M059J (cell line): Measurements from ENCODE around the gene DNAH2. TPM values are rescaled to one million over a fixed set of nuclear protein-coding genes. Genes with fewer than 3 reads are reported as not detected.

Experiments
- DNase-seq: peaks from one replicate; pipeline ENCODE4 v3.0.0-alpha.2; 2012; ENCODE audit warnings: low read depth
- total RNA-seq: library from RNA; depleted of rRNA; stranded (reverse); fragments of >200 nt; shearing (Covaris generic); gene quantifications from 2 replicates; pipeline ENCODE4 v1.2.3, GENCODE V29; 2014; rRNA removed

Gene DNAH2
- 0.02 TPM in 1 of 2 replicates, not detected in the other for total RNA-seq

GRCh38 chr17:7716901-7717755 is at the start of gene DNAH2:
DNAH2 (plus strand) TSS chr17:7717744; CDS start chr17:7719735, 1,991 bp downstream.
- peak; percentile 82 for DNase-seq

GRCh38 chr17:7668482-7668881 is 49.1 kb upstream of the DNAH2 start:
- DNase-seq: no peak

- DNase-seq: no peak
Observed at GRCh38 chr17:7673239-7673638, 44.3 kb upstream of the DNAH2 start.

GRCh38 chr17:7674934-7675333 is 42.6 kb upstream of the DNAH2 start:
- no peak for DNase-seq

- DNase-seq: no peak
Observed at GRCh38 chr17:7676533-7676932, 41.0 kb upstream of the DNAH2 start.

GRCh38 chr17:7677388-7678067 is 40.0 kb upstream of the DNAH2 start:
- DNase-seq: no peak

- DNase-seq: no peak
Observed at GRCh38 chr17:7684851-7685532, 32.6 kb upstream of the DNAH2 start.

- DNase-seq: peak; percentile 89
Observed at GRCh38 chr17:7685533-7686221, 31.9 kb upstream of the DNAH2 start.

- DNase-seq: peak; percentile 77
Observed at GRCh38 chr17:7686222-7687071, 31.1 kb upstream of the DNAH2 start.

- DNase-seq: peak; percentile 93
Observed at GRCh38 chr17:7687072-7687907, 30.3 kb upstream of the DNAH2 start, which contains the start of gene TP53. TP53 (minus strand) TSS chr17:7687490; CDS start chr17:7676594, 10,896 bp downstream.

GRCh38 chr17:7687908-7688807 is 29.4 kb upstream of the DNAH2 start, which contains the start of gene WRAP53:
WRAP53 (plus strand) TSS chr17:7688477; CDS start chr17:7688649, 172 bp downstream.
- peak; percentile 99 for DNase-seq

- DNase-seq: no peak
Observed at GRCh38 chr17:7688808-7689316, 28.7 kb upstream of the DNAH2 start.

- no peak for DNase-seq
Observed at GRCh38 chr17:7695586-7695985, 22.0 kb upstream of the DNAH2 start.

- DNase-seq: no peak
Observed at GRCh38 chr17:7697828-7698588, 19.5 kb upstream of the DNAH2 start.

GRCh38 chr17:7700510-7700909 is 17.0 kb upstream of the DNAH2 start:
- no peak for DNase-seq

- no peak for DNase-seq
Observed at GRCh38 chr17:7701681-7702080, 15.9 kb upstream of the DNAH2 start.

GRCh38 chr17:7702776-7703175 is 14.8 kb upstream of the DNAH2 start:
- DNase-seq: no peak
